Natural killer cell treated with Interleukin-12 subunit alpha and Interleukin-12 subunit beta and Interleukin-15 and Interleukin-18, amount 100 ng/mL, for 72 hours (primary cell): ENCODE data around the gene SYCE3. TPM values are rescaled to one million over a fixed set of nuclear protein-coding genes. Genes with fewer than 3 reads are reported as not detected.

Experiments
- ATAC-seq, 2 donors: fragments of 150-1000 bp; cut with Tn5 transposase in 1 of 2; sonication (Bioruptor Pico), chemical (Tn5 transposase) in 1 of 2; 2 replicates each; pipeline ENCODE4 v1.10.0; 2021
- DNase-seq: peaks from one replicate; pipeline ENCODE4 v3.0.0; 2022; ENCODE audit warnings: low spot score
- H3K27ac Mint-ChIP-seq, 2 donors: 1 replicate in 1 of 2; 2 replicates in 1 of 2; pipeline ENCODE4 v1.8.0; 2022; ENCODE audit warnings: mixed read lengths in 2 of 2, mild to moderate bottlenecking in 1 of 2, moderate library complexity in 1 of 2
- H3K27me3 Mint-ChIP-seq, 2 donors: 1 replicate in 1 of 2; 2 replicates in 1 of 2; pipeline ENCODE4 v1.8.0; 2022; ENCODE audit warnings: mixed read lengths in 2 of 2
- H3K36me3 Mint-ChIP-seq: one replicate; pipeline ENCODE4 v1.8.0; 2022; ENCODE audit warnings: mixed read lengths
- H3K4me1 Mint-ChIP-seq, 2 donors: 1 replicate in 1 of 2; 2 replicates in 1 of 2; pipeline ENCODE4 v1.8.0; 2022; ENCODE audit warnings: low read depth in 2 of 2, mixed read lengths in 2 of 2, mild to moderate bottlenecking in 1 of 2
- H3K4me3 Mint-ChIP-seq: one replicate; pipeline ENCODE4 v1.8.0; 2022; ENCODE audit warnings: mixed read lengths
- H3K9me3 Mint-ChIP-seq: 2 replicates; pipeline ENCODE4 v1.8.0; 2022; ENCODE audit warnings: mixed read lengths
- total RNA-seq, 2 donors: library from RNA; stranded (reverse); gene quantifications; one replicate each; pipeline ENCODE4 v1.2.3, GENCODE V29; 2022

SYCE3 gene
- total RNA-seq, 2 donors from 2014 or later: not detected

- ATAC-seq (peak; percentile 62 to 64), DNase-seq (peak; percentile 85)
- Mint-ChIP-seq H3K36me3 (no peaks in the 10 kb centered on the region), H3K27ac (peak overlapping the region; percentile 95), H3K9me3 (no peaks in the 10 kb centered on the region), H3K27me3 (no peaks in the 10 kb centered on the region), H3K4me3 (peak overlapping the region; percentile 92), H3K4me1 (peaks cover 39 to 41% of the 10 kb centered on the region in 2 donors)
Measured at GRCh38 chr22:50531546-50531961, 31.2 kb downstream of the SYCE3 start.

DNA sequence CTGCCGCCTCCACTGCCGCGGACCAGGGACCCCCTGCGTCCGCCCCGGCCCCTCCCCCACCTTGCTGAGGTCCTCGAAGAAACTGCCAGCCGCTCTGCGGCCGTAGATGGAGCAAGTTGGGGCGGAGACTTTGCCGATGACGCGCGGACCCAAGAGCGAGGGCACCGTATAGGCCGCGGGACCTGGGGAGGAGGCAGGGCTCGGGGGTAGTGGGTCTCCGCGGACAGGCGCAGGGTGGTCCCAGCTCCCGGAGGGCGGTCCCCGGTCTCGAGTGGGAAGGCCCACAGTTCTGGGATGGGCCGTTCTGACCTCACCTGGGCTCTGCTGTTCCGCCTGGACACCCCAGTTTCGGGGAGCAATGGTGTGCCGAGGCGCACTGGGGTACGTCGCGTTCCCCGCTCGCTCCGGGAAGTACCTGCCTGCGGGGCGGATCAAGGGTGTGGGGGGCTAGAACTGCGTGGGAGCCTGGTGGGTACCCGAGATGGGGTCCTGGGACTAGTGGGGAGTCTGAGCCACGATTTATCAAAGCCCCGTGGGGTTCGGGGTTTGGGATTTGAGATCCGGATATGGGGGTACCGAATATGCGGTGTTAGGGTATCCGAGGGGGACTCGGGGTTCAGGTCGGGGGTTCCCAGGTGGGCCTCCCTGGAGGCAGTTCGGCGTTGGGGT lies 31.7 kb downstream of the SYCE3 start:
- Mint-ChIP-seq H3K9me3 (no peaks in the 10 kb centered on the region), H3K27ac (peak overlapping the region; percentile 95), H3K4me1 (peaks cover 37 to 39% of the 10 kb centered on the region in 2 donors), H3K36me3 (no peaks in the 10 kb centered on the region), H3K27me3 (no peaks in the 10 kb centered on the region), H3K4me3 (peak overlapping the region; percentile 92)
- ATAC-seq (peak; percentile 67 to 70), DNase-seq (peak; percentile 93)

- Mint-ChIP-seq H3K4me1 (peaks cover 37 to 39% of the 10 kb centered on the region in 2 donors), H3K27ac (peak overlapping the region; percentile 95), H3K27me3 (no peaks in the 10 kb centered on the region), H3K36me3 (no peaks in the 10 kb centered on the region), H3K9me3 (no peaks in the 10 kb centered on the region), H3K4me3 (peak overlapping the region; percentile 92)
- DNase-seq: peak; percentile 73
- ATAC-seq: peak; percentile 0
Measured at GRCh38 chr22:50530580-50530876, 32.2 kb downstream of the SYCE3 start.

DNA sequence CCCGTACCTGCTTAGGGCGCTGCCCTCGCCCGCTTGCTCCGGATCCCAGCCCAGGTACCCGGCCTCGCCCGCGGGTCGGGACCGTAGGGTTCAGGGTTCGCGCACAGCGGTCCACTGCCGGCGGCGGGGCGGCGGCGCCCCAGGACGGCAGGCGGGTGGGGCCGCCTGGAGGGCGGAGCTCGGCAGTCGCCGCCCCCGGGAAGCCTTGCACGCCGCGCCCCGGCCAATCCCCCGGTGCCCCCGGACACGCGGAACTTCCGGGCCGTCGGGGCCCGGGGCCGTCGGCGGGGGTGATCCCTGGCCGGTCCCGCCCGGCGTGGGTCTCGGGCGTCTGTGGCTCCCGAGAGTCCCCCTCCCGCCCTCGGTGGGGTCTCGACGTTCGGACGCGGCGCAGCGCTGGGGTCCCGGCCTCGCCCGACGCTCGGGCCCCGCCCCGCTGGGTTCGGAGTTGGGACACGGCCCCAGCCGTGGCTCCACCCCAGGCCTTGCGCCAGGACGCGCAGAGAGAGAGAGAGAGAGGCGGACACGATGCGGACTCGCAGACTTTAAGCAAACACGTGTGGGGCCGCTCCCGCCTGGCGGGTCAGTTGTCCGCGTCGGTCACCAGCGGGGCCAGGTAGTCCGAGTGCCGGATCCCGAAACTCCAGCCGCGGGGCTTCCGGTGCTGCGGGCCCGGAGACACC lies 32.7 kb downstream of the SYCE3 start, which contains the start of gene TYMP:
Gene TYMP (minus strand): TSS at position 116 of the 683 bp plus-strand sequence. CDS start 303 bp downstream, outside the sequence.
- H3K27ac Mint-ChIP-seq: peak within 1 kb of the TSS; percentile 95
- peaks cover 37 to 39% of the 10 kb centered on the region in 2 donors for H3K4me1 Mint-ChIP-seq
- H3K36me3 Mint-ChIP-seq: no peaks in the 10 kb centered on the region
- no peaks in the 10 kb centered on the region for H3K9me3 Mint-ChIP-seq
- H3K27me3 Mint-ChIP-seq: no peaks in the 10 kb centered on the region
- peak within 1 kb of the TSS; percentile 92 for H3K4me3 Mint-ChIP-seq
- DNase-seq: peak; percentile 91
- ATAC-seq: peak; percentile 49 to 68

GRCh38 chr22:50529416-50529896 lies 33.3 kb downstream of the SYCE3 start:
- DNase-seq: no peak

GRCh38 chr22:50528682-50529415 lies 33.9 kb downstream of the SYCE3 start:
- H3K27ac Mint-ChIP-seq: peak overlapping the region; percentile 93 to 95
- H3K4me3 Mint-ChIP-seq: peak overlapping the region; percentile 88
- ATAC-seq: no peak
- H3K9me3 Mint-ChIP-seq: no peaks in the 10 kb centered on the region
- DNase-seq: no peak
- H3K27me3 Mint-ChIP-seq: no peaks in the 10 kb centered on the region
- peaks cover 40 to 41% of the 10 kb centered on the region in 2 donors for H3K4me1 Mint-ChIP-seq
- no peaks in the 10 kb centered on the region for H3K36me3 Mint-ChIP-seq

More at GRCh38 chr22:50529416-50529896, 33.3 kb downstream of the SYCE3 start:
- no peaks in the 10 kb centered on the region for H3K9me3 Mint-ChIP-seq
- peaks cover 40 to 42% of the 10 kb centered on the region in 2 donors for H3K4me1 Mint-ChIP-seq
- H3K27me3 Mint-ChIP-seq: no peaks in the 10 kb centered on the region
- H3K36me3 Mint-ChIP-seq: no peaks in the 10 kb centered on the region
- peak overlapping the region in 1 of 2 donors; percentile 95 for H3K27ac Mint-ChIP-seq
- ATAC-seq: no peak
- H3K4me3 Mint-ChIP-seq: peak overlapping the region; percentile 88

GRCh38 chr22:50527921-50528681 lies 34.6 kb downstream of the SYCE3 start:
- Mint-ChIP-seq H3K4me3 (peak overlapping the region; percentile 88), H3K9me3 (no peaks in the 10 kb centered on the region), H3K27ac (peak overlapping the region; percentile 93 to 95), H3K27me3 (no peaks in the 10 kb centered on the region), H3K36me3 (no peaks in the 10 kb centered on the region), H3K4me1 (peaks cover 35 to 40% of the 10 kb centered on the region in 2 donors)
- ATAC-seq (no peak), DNase-seq (no peak)

- Mint-ChIP-seq H3K4me1 (peaks cover 29 to 34% of the 10 kb centered on the region in 2 donors), H3K27me3 (no peaks in the 10 kb centered on the region), H3K4me3 (peak overlapping the region; percentile 88), H3K36me3 (no peaks in the 10 kb centered on the region), H3K9me3 (no peaks in the 10 kb centered on the region), H3K27ac (peak overlapping the region; percentile 93 to 95)
- DNase-seq (peak; percentile 85), ATAC-seq (peak; percentile 21 to 25)
Measured at GRCh38 chr22:50526834-50527801, 35.6 kb downstream of the SYCE3 start.

DNA sequence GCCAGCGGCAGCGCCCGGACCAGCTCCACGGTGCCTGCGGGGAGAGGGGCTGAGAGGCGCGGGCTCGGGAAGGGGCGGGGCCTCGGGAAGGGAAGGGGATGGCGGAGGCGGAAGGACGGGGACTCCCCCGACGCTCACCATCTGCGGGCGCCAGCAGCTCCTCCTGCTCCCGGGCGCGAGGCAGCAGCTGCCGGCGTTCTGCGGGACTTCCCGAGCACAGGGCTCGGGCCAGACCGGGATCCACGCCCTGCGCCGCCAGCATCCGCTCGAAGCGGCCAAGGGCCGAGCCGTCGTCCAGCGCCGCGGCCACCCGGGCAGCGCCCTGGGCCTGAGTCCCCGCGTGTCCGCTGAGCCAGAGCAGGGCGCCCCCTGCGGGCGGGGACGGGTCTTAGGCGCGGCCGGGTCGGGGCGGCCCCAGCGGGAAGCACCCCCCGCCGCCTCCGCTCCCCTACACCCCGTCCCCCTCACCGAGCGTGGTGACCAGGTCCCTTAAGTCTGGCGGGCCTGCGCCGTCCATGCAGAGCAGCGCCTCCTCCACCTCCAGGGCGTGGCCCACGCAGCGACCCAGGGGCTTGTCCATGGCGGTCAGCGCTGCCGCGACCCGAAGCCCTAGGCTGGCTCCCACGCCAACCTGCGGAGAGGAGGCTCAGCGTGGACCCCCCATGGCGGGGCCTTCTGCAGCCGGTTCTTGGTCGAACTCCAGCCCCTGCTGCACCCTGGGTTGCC lies 36.4 kb downstream of the SYCE3 start:
- no peaks in the 10 kb centered on the region for H3K9me3 Mint-ChIP-seq
- H3K27me3 Mint-ChIP-seq: no peaks in the 10 kb centered on the region
- H3K36me3 Mint-ChIP-seq: no peaks in the 10 kb centered on the region
- H3K4me1 Mint-ChIP-seq: peaks cover 29 to 34% of the 10 kb centered on the region in 2 donors
- ATAC-seq (peak; percentile 59 to 72), DNase-seq (peak; percentile 93)
- peak overlapping the region; percentile 93 to 95 for H3K27ac Mint-ChIP-seq
- H3K4me3 Mint-ChIP-seq: peak overlapping the region; percentile 88

DNA sequence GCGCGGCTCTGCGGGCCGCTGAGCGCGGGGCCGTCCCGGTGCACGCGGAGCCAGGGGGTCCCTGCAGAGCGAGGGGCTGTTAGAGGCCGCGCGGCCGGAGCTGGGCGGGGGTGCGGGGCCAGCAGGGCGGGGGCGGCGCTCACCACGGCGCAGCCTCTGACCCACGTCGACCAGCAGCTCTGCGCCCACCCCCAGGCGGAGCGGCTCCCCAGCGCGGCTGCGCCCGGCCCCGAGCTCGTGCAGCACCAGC lies 36.9 kb downstream of the SYCE3 start:
- H3K4me3 Mint-ChIP-seq: peak overlapping the region; percentile 87
- no peaks in the 10 kb centered on the region for H3K9me3 Mint-ChIP-seq
- no peaks in the 10 kb centered on the region for H3K27me3 Mint-ChIP-seq
- peak overlapping the region; percentile 54 to 90 for H3K27ac Mint-ChIP-seq
- no peaks in the 10 kb centered on the region for H3K36me3 Mint-ChIP-seq
- DNase-seq (no peak), ATAC-seq (no peak)
- peaks cover 29 to 34% of the 10 kb centered on the region in 2 donors for H3K4me1 Mint-ChIP-seq

- Mint-ChIP-seq H3K4me1 (peaks cover 29 to 34% of the 10 kb centered on the region in 2 donors), H3K9me3 (no peaks in the 10 kb centered on the region), H3K36me3 (no peaks in the 10 kb centered on the region), H3K27ac (peak within 1 kb of the TSS; percentile 90 to 95), H3K27me3 (no peaks in the 10 kb centered on the region), H3K4me3 (peak within 1 kb of the TSS; percentile 88)
- DNase-seq: peak; percentile 98
- peak; percentile 69 to 75 for ATAC-seq
Measured at GRCh38 chr22:50525104-50525857, 37.4 kb downstream of the SYCE3 start, which contains the start of gene SCO2. SCO2 (minus strand) TSS chr22:50525598; CDS start chr22:50524411, 1,187 bp downstream.
